Neural progenitor cell (in vitro differentiated cells): ENCODE results near the gene TEDDM1.

ENCODE experiments used
- EZH2phosphoT487 ChIP-seq: fragments of 200-600 bp; sonication (generic); IDR thresholded peaks from 2 replicates; pipeline ENCODE4 v1.6.1; 2017; ENCODE audit warnings: antibody characterized with exemption
- TF ChIP-seq, protein P1 (sequence below): fragments of 200-600 bp; sonication (generic); IDR thresholded peaks from 2 replicates; pipeline ENCODE4 v1.5.1; 2017; ENCODE audit warnings: antibody characterized with exemption, mild to moderate bottlenecking

DNA sequence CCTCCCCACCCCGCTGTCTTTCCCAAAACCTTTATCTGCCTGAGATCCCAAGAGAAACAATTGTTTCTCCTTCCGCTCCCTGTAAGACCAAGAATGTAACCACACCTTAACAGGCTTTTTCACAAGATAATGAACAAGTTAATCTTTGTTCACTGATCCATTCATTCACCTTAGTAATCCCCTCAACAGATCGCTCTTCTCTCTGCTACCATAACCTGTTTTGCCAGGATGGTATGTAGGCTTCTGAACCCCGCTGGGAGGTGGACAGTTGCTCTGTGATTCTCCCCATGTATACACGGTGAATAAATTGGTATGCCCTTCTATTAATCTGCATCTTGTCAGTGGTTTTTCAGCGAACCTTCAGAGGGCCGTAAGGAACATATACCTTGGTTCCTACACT, 30.8 kb upstream of the TEDDM1 start:
- TF ChIP-seq, protein P1, sequence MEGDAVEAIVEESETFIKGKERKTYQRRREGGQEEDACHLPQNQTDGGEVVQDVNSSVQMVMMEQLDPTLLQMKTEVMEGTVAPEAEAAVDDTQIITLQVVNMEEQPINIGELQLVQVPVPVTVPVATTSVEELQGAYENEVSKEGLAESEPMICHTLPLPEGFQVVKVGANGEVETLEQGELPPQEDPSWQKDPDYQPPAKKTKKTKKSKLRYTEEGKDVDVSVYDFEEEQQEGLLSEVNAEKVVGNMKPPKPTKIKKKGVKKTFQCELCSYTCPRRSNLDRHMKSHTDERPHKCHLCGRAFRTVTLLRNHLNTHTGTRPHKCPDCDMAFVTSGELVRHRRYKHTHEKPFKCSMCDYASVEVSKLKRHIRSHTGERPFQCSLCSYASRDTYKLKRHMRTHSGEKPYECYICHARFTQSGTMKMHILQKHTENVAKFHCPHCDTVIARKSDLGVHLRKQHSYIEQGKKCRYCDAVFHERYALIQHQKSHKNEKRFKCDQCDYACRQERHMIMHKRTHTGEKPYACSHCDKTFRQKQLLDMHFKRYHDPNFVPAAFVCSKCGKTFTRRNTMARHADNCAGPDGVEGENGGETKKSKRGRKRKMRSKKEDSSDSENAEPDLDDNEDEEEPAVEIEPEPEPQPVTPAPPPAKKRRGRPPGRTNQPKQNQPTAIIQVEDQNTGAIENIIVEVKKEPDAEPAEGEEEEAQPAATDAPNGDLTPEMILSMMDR, result no peak
- no peak for TF ChIP-seq EZH2phosphoT487
